ENCODE results near the gene TRIM25.

DNA sequence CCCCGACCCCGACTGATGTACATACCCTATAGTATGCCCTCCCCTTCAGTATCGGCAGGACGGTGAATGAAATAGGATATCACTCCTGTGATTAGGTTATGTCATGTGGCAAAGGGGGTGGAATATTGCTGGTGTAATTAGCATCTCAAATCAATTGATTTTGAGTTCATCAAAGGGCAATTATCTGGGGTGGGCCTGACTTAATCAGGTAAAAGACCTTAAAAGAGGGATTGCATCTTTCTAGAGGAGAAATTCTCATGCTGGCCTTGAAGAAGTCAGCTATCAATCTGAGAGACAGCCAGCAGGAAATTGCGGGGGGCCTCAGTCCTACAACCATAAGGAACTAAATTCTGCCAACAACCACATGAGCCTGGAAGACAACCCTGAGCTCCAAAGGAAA, 10.3 kb downstream of the TRIM25 start:
- TF ChIP-seq, protein P1, sequence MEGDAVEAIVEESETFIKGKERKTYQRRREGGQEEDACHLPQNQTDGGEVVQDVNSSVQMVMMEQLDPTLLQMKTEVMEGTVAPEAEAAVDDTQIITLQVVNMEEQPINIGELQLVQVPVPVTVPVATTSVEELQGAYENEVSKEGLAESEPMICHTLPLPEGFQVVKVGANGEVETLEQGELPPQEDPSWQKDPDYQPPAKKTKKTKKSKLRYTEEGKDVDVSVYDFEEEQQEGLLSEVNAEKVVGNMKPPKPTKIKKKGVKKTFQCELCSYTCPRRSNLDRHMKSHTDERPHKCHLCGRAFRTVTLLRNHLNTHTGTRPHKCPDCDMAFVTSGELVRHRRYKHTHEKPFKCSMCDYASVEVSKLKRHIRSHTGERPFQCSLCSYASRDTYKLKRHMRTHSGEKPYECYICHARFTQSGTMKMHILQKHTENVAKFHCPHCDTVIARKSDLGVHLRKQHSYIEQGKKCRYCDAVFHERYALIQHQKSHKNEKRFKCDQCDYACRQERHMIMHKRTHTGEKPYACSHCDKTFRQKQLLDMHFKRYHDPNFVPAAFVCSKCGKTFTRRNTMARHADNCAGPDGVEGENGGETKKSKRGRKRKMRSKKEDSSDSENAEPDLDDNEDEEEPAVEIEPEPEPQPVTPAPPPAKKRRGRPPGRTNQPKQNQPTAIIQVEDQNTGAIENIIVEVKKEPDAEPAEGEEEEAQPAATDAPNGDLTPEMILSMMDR (conservative IDR thresholded peaks at IDR 0.05), result no peak
- TF ChIP-seq EZH2 (IDR thresholded peaks at IDR 0.05; ENCODE audit: low read depth), result no peak
